NCI-H524 treated with DMSO at 0.1 percent for 48 hours (cell line): ENCODE data around the gene GMDS.
"Not testable (repeated sequence)": the region's sequence is repeated elsewhere in the genome, so short reads cannot be mapped to it uniquely, and the experiment has no call there.

ENCODE experiments used
- DNase-seq: peaks from one replicate; lab custom pipeline; 2025; lab: John Stamatoyannopoulos, UW

GMDS gene

DNA sequence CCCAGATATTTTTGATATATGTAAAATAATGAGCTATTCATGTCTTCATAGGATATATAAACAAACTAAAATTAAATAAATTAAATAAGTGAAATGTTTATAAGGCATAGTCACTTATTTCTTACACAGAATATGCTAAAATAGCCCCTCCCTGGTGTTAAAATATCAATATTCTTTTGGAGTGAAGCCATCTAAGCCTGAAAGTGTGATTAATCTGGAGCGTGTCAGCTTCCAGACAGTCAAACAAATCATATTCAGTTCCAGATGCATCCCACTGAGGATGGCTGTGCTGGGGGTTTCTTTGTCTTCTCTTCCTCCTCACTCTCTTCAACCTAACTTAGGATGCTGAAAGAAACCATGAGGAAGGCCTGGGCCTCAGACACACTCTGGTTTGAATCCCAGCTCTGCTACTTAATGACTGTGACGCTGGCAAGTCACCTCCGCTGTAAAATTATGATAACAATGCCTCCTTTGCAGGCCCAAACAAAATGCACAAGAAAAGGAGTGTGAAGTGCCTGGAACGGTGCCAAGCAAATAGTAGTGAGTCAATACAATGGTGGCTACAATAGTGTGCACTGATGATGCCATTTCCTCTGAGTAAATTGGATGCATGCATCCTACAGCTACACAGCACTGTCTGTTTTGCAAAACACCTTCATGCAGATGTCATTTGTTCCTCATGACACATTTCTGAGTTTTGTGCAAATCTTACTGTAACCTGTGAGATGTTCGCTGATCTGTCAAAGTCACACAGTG is 474.3 kb downstream of the GMDS start:
- no peak for DNase-seq

- no peak for DNase-seq
Measured at GRCh38 chr6:1770435-1770843, 475.0 kb downstream of the GMDS start.

DNA sequence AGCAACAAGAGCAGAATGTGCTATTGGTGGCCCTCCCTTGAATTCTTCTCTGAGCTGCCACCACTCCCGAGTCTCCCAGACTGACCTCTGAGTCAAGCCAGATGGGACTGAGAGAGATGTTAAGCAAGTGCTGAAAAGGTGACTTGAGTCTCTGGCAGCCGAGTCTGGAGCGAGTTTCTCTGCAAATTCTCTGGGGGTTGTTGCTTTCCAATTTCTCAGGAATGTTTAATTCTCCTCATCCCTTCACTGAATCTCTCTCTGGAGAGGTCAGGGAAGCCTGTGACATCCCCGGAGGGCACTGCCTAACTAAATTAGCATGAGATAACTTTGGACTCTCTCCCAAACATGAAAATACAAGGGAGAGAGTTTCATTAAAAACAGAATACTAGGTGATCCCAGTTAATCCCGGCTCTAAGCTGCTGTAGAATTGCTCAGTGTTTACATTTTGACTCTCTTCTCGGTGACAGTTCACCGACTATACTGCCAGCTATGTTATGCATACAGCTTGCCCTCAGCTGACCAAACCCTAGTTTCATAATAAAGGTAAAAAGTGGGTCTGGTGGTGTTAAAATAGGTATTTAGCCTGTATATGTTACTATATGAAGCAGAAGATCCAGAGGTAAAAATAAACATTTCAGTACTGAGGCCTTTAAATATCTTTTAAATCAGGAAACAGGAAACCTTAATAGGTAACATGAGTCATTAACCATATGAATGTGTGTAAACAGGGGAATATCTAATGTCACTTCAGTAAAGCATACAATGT is 477.7 kb downstream of the GMDS start:
- no peak for DNase-seq

- no peak for DNase-seq
Measured at GRCh38 chr6:1766654-1767053, 478.8 kb downstream of the GMDS start.

- DNase-seq, result no peak
Measured at GRCh38 chr6:1765160-1765903, 480.1 kb downstream of the GMDS start.

- DNase-seq, result no peak
Measured at GRCh38 chr6:1764397-1764987, 480.9 kb downstream of the GMDS start.

DNA sequence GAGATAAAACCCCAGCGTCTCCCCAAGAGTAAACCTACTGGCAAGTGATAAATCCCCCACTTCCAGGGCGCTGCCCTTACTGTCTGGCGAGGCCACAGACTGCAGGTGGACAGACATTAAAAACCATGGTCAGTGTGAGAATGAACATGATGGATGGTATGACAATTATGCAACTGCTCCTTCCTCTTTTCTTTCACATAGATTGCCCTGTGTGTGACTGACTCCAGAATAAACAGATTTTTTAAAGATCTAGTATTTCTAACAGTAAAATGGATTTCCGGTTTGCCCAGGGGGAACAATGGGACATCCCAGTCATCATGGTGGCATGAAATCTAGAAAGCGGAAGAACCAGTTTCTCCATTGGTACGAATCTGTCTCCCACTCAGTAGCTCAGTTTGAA is 482.0 kb downstream of the GMDS start:
- DNase-seq, result no peak

DNA sequence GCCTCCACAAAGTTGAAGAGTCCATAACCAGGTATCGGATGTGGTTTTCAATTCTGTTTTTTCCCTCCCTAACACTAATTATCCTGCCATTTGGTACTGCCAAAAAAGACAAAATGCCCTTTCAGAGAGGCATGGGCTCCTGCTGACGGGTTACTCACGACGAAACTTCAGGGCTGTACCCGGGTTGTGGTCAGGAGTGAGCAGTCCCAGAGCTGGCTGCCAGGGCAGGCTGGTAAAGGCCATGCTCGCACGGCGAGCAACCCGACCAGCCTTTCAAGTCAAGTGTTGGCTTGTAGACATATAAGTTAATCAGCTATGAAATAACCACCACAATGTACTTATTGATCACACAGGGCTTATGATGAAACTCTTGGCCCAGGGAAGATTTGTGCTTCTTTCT is 483.2 kb downstream of the GMDS start:
- DNase-seq, result no peak

GRCh38 chr6:1761477-1761877 is 483.9 kb downstream of the GMDS start:
- no peak for DNase-seq

- no peak for DNase-seq
Measured at GRCh38 chr6:1760876-1761275, 484.5 kb downstream of the GMDS start.

DNA sequence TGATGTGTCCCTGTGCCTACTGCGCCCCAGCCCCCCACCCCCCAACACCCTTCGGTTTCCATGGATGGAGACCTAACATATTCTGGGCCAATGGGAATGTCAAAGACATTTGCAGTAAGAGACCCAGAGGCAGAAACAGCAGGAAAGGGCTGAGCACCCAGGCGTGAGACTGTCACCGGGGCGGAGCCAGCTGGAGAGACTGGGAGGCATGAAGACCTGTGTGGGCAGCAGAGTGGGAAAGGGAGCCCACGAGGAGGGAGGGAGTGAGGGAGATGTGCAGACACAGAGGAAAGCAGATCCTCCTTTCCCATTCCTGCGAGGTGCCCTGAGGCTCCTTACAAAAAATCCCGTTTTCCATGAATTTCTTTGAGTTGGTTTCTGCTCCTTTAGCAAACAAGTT is 485.5 kb downstream of the GMDS start:
- DNase-seq, result no peak

GRCh38 chr6:1758076-1758679 is 487.2 kb downstream of the GMDS start:
- DNase-seq, result no peak

- DNase-seq, result no peak
Measured at GRCh38 chr6:1757131-1757530, 488.3 kb downstream of the GMDS start.

- DNase-seq, result no peak
Measured at GRCh38 chr6:1756472-1757129, 488.8 kb downstream of the GMDS start.

GRCh38 chr6:1751063-1751462 is 494.3 kb downstream of the GMDS start:
- not testable (repeated sequence) for DNase-seq

DNA sequence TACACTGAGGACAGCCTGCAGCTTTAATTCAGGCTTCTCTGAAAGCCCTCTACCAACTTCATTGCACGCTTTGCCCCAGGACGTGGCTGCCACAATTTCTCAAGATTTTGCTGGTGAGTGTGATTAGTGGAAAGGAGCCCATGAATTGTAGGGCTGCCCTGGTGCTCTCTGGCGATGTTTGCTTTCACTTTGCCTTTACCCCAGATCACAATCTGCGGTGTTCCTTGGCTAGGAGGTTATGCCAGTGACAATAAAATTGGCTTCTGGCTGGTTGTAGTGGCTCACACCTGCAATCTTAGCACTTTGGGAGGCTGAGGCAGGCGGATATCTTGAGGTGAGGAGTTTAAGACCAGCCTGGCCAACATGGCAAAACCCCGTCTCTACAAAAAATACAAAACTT is 496.4 kb downstream of the GMDS start:
- DNase-seq, result no peak

- DNase-seq, result no peak
Measured at GRCh38 chr6:1747531-1747930, 497.9 kb downstream of the GMDS start.

- DNase-seq, result no peak
Measured at GRCh38 chr6:1747003-1747402, 498.4 kb downstream of the GMDS start.

GRCh38 chr6:1745814-1746213 is 499.6 kb downstream of the GMDS start:
- DNase-seq, result no peak

DNA sequence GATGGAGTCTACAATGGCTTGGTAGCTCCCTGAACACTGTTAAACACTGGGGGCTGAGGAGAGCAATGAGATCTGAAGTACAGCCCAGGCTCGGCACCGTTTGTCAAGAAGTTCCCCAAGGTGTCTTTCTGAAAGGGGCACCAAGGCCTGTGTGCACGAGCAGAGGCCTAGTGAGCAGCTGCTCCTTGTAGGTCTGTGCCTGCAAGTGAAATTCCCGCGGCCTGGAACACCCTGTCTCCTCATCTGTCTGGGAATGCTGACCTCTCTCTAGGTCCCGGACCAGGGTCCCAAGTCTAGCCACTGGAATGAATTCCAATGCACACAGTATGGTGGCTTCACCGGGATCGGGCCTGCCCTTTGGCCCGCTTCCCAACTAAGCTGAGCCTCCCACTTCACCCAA is 500.9 kb downstream of the GMDS start:
- DNase-seq, result no peak

GRCh38 chr6:1739680-1740079 is 505.7 kb downstream of the GMDS start:
- no peak for DNase-seq

DNA sequence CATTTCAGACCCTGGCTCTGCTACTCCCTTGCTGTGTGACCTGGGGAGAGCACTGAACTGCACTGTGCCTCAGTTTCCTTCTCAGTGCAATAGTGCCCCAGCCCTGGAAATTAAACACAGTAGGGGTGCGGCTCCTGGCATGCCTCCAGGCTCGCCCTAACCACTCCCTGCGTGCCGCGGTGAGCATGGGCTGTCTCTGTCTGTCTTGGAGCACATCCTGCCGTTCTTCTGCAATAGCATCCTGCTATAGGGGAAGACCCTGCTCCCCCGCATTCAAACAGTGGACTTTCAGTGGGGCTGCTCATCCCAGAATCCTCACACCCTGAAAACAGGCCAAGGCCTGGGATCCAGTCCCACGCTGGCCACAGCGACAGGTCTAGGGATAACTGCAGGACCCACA is 506.2 kb downstream of the GMDS start:
- no peak for DNase-seq
